Stimulated activated CD4-positive, alpha-beta T cell treated with anti-CD3 and anti-CD28 coated beads, Interleukin-4, amount 100 ng/mL, for 1 hour (primary cell): ENCODE measurements around the gene STAG1.
"Not testable (repeated sequence)": the region's sequence is repeated elsewhere in the genome, so short reads cannot be mapped to it uniquely, and the experiment has no call there.

Experiments
- DNase-seq: peaks from one replicate; pipeline ENCODE4 v3.0.0-alpha.2; 2020

The STAG1 gene

DNA sequence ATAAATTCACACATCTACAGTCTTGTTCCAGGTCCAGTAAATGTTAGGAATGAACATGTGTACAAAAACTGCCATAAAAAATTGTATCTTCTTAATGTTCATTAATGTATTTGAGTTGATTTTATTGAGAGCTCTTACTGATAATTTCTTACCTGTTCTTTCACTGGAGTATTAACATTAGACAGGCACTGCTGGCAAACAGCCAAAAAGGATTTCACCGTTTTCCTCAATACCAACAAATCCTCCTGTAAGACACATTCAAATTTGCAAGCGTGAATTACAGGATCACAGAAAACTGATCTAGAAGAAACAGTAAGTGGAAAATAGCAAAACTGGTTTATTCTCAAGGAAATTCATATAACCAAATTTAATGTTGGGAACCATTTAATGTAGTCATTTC lies 374.7 kb downstream of the STAG1 start:
- DNase-seq: no peak

DNA sequence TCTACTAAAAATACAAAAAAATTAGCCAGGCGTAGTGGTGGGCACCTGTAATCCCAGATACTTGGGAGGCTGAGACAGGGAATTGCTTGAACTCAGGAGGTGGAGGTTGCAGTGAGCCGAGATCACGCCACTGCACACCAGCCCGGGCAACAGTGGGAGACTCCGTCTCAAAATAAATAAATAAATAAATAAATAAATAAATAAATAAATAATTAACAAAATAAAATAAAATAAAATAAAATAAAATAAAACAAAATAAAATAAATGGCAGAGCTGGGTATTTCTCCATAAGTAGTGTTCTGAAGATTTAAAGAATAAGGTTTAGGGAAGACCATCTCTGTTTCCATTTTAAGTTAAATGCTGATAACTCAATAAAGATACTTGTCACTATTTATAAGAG lies 376.4 kb downstream of the STAG1 start:
- DNase-seq: not testable (repeated sequence)

DNA sequence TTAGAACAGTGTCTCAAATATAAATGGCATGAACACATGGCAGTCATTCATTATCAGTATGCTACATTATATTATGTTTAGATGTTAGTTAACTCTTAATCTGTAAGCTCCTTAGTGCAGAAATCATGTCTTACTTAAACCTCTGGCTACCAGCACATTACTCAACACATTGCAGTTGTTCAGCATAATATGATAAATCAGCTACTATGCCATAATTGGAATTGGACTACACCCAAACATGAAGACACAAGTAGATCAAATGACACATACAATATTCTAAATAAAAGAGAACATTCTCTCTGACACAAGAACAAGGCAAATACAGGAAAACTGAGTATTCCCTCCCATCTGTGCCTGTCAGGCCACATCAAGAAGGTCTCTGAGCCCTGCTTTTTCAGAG lies 385.9 kb downstream of the STAG1 start:
- no peak for DNase-seq

- DNase-seq: no peak
Observed at GRCh38 chr3:136353461-136353860, 398.7 kb downstream of the STAG1 start.

GRCh38 chr3:136351905-136352304 lies 400.3 kb downstream of the STAG1 start:
- DNase-seq: no peak

DNA sequence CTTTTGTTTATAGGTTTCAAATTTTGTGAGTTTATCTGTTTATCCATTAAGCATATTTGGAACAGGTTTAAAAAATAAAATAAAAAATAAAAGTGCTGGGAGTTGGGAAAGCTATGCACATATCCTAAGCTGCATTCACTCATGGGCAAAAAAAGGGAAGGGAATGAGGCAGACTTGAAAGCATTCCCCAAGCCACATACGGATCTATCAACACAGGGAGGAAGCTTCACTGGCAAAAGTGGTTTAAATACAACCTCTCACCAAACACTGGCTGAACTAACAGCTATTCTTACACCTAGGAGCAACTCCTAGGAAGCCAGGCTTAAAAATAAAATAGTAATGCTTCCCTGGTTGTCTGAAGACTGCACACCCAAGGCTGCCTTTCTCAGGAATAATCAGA lies 400.8 kb downstream of the STAG1 start:
- DNase-seq: no peak

DNA sequence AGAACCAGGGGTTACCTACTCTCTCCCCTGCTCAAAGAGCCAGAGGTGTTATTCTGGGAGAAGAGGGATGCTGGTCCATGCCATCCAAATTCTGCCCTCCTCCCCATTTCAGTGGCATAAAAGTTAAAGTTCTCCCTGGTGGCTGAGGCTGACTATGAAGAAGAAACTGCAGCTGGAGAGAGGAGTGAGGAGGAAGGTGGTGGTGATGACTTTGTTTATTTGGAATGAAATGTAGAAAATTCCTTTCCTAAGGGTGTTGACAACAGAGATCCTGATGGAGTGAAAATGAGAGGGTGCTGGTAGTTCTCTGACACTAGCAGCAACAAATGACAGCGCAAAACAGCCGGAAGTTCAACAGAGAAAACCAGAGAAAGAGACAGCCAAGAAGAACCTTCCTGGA lies 401.6 kb downstream of the STAG1 start:
- DNase-seq: no peak

DNA sequence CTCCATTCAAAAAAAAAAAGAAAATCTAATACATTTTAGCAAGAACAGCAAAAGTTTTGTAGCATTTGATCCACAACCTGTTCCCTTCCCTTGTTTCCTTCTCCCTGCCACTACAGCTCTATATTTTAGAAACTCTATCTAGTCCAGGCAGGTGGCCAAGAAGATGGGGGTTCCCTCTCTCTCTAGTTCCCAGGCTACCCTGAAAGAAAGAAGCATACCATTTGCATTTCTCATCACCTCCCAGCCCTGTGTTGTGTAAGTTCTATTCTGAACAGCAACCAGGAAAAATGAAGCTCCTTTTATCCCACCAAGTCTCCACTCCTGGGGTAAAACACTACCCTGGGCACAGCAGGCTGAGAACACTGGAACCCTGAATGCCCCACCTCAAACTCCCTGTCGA lies 402.0 kb downstream of the STAG1 start:
- DNase-seq: no peak

DNA sequence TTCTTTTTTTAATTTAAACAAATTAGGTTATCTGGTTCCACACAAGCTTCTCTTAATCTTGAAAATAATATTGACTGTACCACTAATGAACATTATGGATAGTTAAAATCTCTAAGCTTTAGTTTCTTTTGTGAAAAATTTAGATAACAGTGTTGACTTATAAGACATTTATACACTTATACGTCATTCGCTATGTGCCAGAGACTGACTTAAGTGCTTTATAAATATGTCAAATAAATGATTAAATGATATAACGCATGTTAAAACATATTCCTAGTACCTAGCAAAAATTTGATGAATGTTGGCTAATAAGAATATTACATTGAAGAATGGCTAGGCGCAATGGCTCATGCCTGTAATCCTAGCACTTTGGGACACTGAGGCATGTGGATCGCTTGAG lies 405.7 kb downstream of the STAG1 start:
- DNase-seq: no peak

DNA sequence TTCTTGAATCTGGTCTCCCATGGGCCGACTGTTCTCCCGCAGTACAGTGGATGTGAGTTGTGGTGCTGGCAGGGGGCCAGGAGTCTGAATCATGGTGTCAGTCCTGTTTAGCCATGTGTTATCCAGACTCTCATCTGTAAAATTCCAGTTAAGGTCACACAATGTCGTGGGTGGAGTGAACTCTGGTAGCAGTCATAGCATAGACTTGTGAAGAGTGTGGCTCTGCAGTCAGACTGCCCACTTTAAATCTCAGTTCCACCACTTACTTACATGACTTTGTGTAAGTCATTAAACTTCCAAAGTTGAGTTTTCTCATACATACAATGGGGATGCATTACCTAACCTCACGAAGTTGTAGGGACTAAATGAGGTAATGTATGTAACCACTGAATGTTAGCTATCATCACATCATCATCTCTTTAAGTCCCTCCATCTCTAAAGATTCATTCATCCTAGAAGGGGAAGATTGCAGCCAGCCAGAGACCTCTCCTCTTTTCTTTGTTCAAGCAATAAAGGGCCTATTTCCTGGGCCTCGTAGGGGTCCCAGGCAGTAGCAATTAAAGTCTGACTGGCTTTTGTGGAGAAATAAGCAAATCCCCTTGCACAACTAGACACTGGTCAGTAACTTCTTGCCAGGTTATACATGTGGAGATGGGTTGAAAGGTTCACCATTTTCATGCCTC lies 408.2 kb downstream of the STAG1 start:
- no peak for DNase-seq

DNA sequence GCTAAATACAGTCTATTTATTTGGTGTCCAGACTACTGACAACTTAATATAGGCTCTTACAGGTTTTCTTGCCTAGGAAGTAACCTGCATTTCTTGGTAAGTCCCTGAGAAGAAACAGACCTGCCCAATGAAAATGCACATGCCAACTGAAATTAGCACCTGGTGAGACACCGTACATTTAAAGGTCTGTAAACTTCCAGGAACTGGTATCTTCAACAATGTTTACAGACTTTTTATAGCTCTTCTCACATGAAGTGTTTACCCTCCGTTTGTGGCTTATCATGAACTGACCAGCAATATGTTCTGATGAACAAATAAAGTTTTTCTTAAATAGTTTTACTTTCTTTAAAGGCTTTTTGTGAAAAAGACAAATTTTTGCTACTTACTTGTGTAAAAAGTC lies 408.7 kb downstream of the STAG1 start:
- DNase-seq: no peak

GRCh38 chr3:136336329-136337100 lies 415.7 kb downstream of the STAG1 start:
- DNase-seq: no peak

GRCh38 chr3:136334726-136335125 lies 417.5 kb downstream of the STAG1 start:
- DNase-seq: not testable (repeated sequence)

DNA sequence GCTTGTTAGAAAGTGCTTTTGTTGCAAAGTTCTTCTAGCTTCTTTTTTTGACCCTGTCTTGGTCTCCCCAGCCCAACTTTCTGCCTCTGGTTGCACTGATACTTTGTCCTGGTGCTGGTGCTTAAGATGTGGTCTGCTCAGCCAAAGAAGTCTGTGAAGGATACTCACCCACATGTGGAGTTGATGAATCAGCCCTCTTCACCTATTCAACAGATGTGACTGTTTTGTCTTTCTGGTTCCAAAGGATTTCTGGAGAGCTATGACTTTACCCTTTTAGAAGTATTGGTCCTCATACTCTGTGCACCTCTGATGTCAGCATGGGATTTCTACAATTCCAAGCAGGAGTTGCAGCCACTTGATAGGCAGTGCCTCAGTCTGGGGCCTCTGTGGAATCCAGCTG lies 418.0 kb downstream of the STAG1 start:
- no peak for DNase-seq

GRCh38 chr3:136332776-136333175 lies 419.4 kb downstream of the STAG1 start:
- DNase-seq: no peak

GRCh38 chr3:136332302-136332701 lies 419.9 kb downstream of the STAG1 start:
- DNase-seq: no peak

DNA sequence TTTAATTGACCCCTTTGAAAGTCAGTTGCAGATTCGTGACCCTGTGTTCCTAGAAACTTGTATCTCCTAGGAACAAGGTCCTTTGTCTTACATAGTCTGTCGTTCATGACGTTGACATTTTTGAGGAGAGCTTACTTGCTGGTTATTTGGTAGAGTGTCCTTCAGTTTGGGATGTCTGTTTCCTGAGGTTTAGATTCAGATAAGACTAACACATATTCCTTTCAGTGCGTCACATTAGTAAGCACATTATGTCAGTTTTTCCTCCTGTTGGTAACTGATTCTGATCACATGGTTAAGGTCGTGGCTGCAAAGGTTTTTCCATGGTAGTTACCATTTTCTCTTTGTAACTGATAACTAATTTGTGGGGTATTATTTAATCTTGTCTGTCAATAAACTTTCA lies 421.3 kb downstream of the STAG1 start:
- DNase-seq: no peak

DNA sequence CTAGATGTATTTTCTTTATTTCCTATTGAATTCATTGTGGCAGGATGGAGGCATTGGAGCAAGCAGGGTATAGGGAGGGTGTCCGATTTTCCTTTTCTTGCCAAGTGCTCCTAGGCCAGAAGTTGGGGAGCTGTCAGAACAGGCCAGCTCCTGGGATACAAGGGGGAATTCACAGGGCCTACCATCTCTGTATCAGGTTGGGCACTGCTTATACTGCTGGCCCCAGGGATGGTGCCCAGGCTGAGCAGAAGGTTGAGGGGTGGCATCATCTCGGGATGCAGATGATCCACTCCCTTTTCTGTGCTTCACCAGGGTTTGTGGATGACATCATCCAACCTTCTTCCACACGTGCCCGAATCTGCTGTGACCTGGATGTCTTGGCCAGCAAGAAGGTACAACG lies 422.6 kb downstream of the STAG1 start:
- DNase-seq: no peak

DNA sequence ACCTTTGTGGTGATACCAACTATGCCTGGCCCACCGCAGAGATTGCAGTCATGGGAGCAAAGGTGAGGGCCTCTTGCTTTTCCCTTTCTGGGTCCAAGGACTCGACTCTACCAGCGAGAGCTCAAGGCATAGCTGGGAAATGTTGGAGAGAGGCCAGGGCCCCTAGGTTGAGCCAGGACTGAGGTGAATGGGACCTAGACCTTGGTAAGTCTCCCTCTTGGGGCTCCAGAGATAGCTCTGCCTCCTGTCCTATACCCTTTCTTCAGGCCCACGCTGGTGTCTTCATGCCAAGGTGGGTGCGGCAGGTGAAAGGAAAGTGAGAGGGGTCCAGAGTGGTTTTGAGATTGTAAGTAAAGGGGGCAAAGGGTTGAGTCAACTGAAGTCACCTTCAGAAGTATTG lies 424.5 kb downstream of the STAG1 start:
- DNase-seq: no peak

DNA sequence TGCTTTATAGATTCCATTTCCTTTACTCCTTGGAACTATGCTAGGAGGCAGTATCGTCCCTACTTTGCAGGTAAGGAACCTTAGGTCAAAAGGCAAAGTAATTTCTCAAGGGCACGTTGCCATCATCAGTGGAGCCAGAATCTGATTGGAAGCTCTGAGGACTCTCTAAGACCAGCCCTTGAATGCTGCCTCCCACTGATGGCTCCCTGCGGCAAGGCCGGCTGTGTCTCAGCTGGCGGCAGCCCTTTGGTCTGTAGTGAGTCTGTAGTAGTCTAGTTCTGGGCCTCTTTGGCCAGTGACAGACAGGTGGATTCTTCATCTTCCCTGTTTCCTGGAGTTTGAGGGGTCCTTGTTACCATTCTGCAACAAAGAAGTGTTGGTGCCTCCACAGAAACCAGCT lies 425.9 kb downstream of the STAG1 start:
- no peak for DNase-seq

DNA sequence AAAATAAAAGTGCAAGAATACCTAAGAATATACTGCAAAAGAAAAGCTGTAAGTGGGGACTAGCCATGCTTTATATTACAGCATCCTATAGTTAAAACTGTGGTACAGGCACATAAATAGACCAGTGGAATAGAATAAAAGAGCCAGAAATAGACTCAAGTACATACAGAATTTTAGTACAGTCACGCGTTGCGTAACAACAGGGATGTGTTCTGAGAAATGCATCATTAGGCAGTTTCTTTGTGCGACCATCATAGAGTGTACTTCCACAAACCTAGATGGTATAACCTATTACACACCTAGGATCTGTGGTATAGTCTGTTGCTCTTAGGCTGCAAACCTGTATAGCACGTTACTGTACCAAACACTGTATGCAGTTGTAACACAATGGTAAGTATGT lies 440.2 kb downstream of the STAG1 start:
- DNase-seq: no peak

DNA sequence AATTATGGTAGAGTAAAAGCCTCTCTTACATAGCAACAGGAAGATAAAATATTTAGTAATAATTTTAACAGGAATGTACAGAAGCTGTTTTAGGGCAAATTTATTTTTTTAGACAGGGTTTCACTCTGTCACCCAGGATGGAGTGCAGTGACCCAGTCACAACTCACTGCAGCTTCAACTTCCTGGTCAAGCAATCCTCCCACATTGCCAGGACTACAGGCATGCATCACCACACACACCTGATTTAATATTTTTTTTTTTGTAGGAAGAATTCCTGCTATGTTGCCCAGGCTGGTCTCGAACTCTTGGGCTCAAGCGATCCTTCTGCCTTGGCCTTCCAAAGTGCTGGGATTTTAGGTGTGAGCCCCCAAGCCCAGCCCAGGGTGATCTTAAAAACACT lies 440.9 kb downstream of the STAG1 start:
- DNase-seq: no peak

DNA sequence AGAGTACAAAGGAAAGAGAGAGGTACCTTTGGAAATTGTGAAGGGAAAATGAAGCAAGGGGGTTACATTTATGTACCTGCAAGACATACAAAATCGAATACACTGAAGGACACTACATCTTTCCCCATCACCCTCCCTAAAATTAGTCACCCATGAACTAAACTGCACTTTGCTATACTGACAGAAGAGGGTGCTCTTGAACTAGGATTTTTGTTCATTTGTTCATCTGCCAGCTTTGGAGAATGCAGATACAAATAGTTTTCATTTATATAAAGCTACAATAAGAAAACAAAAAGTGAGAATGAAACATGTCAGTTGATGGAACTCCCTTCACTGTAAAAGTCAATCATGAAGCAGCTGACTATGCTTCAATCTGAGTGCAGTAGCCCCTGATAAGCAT lies 446.3 kb downstream of the STAG1 start:
- DNase-seq: no peak

DNA sequence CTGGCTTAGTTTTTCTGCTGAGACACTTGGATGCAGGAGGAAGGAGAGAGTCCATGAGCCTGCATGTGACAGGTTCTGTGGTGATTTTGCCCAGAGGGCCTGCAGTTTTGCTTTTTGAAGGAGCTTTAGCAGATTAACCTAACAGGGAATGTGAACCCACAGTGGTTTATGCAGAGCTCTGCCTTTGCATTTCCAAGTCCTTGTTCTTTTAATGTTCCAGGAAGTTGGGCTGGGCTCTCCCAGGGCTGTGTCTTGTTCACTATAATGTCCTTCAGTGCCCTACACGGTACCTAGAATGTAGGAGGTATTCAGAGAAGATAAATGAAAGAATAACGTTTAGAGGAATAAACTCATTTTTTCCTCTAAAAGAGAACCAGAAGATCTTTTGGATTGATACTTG lies 451.7 kb downstream of the STAG1 start:
- no peak for DNase-seq

- no peak for DNase-seq
Observed at GRCh38 chr3:136297826-136298225, 454.4 kb downstream of the STAG1 start.
